Endothelial cell (in vitro differentiated cells): Measurements from ENCODE around the gene TUBA3D. TPM values are rescaled to one million over a fixed set of nuclear protein-coding genes. Genes with fewer than 3 reads are reported as not detected.
"Not testable (repeated sequence)": the region's sequence is repeated elsewhere in the genome, so short reads cannot be mapped to it uniquely, and the experiment has no call there.

Experiments used
- DNase-seq: peaks from one replicate; pipeline ENCODE4 v3.0.0; 2021; ENCODE audit warnings: low spot score
- H3K27ac Mint-ChIP-seq: one replicate; pipeline ENCODE4 v1.8.0; 2021; ENCODE audit warnings: mixed read lengths, inconsistent platforms; ENCODE audit not compliant: unreplicated experiment
- H3K27me3 Mint-ChIP-seq: one replicate; pipeline ENCODE4 v1.8.0; 2021; ENCODE audit warnings: mild to moderate bottlenecking, moderate library complexity, mixed read lengths, inconsistent platforms; ENCODE audit not compliant: unreplicated experiment
- H3K36me3 Mint-ChIP-seq: one replicate; pipeline ENCODE4 v1.8.0; 2021; ENCODE audit warnings: mild to moderate bottlenecking, low read depth, mixed read lengths, inconsistent platforms; ENCODE audit not compliant: unreplicated experiment
- H3K4me1 Mint-ChIP-seq: one replicate; pipeline ENCODE4 v1.8.0; 2021; ENCODE audit warnings: mild to moderate bottlenecking, mixed read lengths, inconsistent platforms; ENCODE audit not compliant: unreplicated experiment
- H3K4me3 Mint-ChIP-seq: one replicate; pipeline ENCODE4 v1.8.0; 2021; ENCODE audit warnings: mild to moderate bottlenecking, mixed read lengths, inconsistent platforms; ENCODE audit not compliant: unreplicated experiment
- H3K9me3 Mint-ChIP-seq: one replicate; pipeline ENCODE4 v1.8.0; 2021; ENCODE audit warnings: mixed read lengths, inconsistent platforms; ENCODE audit not compliant: unreplicated experiment
- long read RNA-seq: library from polyadenylated mRNA; unstranded; transcript quantifications from one replicate; pipeline ENCODE4 v2.0.0, GENCODE V29; 2020; ENCODE audit not compliant: unreplicated experiment
- total RNA-seq: library from RNA; stranded (reverse); fragmentation: NEBNext Ultra II Directional; extraction: Animal tissue kit (Norgen Biotek cat#: 25700); gene quantifications from one replicate; pipeline ENCODE4 v1.2.1, GENCODE V29; 2021; ENCODE audit not compliant: unreplicated experiment
- TF ChIP-seq, protein P1 (sequence below): fragments of 200-600 bp; sonication (generic); IDR thresholded peaks from one replicate; pipeline ENCODE4 v1.5.0; 2021; ENCODE audit warnings: antibody characterized with exemption; ENCODE audit not compliant: unreplicated experiment

The TUBA3D gene
- not detected for total RNA-seq
- long read RNA-seq: 0 reads

DNA sequence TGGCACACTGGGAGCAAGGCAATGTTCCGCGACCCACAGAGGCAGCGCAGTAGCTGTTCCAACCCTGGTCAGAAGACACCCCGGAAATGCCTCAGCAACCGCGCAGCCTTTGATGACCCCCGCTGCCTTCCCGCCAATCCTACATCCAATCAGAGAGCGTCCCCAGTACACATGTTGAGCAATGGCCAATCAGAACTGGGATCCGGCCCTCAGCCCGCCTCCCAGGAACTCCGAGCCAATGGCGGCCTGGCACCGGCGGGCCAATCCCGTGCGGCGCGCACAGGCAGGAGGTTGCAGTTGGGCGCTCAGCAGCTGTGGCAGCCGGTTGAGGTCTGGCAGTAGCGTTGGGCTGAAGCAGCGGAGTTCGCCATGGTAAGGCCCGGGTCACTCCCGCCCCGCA, at the start of gene TUBA3D:
Gene TUBA3D (plus strand): TSS at position 289 of the 400 bp plus-strand sequence. CDS start 81 bp downstream, at position 370.
- H3K9me3 Mint-ChIP-seq: no peaks in the 10 kb centered on the region
- no peak within 1 kb of the TSS for H3K4me3 Mint-ChIP-seq
- DNase-seq: no peak
- H3K36me3 Mint-ChIP-seq: no peaks in the 10 kb centered on the region
- no peaks in the 10 kb centered on the region for H3K27me3 Mint-ChIP-seq
- TF ChIP-seq, protein P1, sequence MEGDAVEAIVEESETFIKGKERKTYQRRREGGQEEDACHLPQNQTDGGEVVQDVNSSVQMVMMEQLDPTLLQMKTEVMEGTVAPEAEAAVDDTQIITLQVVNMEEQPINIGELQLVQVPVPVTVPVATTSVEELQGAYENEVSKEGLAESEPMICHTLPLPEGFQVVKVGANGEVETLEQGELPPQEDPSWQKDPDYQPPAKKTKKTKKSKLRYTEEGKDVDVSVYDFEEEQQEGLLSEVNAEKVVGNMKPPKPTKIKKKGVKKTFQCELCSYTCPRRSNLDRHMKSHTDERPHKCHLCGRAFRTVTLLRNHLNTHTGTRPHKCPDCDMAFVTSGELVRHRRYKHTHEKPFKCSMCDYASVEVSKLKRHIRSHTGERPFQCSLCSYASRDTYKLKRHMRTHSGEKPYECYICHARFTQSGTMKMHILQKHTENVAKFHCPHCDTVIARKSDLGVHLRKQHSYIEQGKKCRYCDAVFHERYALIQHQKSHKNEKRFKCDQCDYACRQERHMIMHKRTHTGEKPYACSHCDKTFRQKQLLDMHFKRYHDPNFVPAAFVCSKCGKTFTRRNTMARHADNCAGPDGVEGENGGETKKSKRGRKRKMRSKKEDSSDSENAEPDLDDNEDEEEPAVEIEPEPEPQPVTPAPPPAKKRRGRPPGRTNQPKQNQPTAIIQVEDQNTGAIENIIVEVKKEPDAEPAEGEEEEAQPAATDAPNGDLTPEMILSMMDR: no peak
- H3K4me1 Mint-ChIP-seq: no peaks in the 10 kb centered on the region
- H3K27ac Mint-ChIP-seq: no peak within 1 kb of the TSS

DNA sequence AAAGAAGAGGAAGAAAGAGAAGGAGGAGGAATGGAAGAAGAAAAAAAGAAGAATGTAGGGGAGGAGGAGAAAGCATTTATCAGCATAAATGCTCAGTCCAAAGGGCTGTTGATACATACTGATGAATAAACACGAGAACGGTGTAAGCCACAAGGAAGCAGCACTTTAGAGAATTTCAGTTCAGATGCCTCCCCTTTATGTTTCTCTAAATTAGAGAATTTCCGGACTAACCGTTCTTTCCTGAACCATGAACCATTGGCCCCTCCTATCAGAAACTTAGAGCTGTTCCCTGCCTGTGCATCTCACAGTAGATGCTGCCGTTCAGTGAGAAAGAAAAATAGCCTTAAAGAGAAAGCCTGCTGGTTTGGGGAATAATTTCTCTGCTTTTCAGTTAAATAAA, 49.2 kb upstream of the TUBA3D start:
- DNase-seq: no peak
- TF ChIP-seq, protein P1: no peak
- Mint-ChIP-seq H3K4me3 (no peak overlapping the region), H3K27me3 (peaks cover 4% of the 10 kb centered on the region), H3K4me1 (no peaks in the 10 kb centered on the region), H3K36me3 (no peaks in the 10 kb centered on the region), H3K9me3 (no peaks in the 10 kb centered on the region), H3K27ac (no peak overlapping the region)

DNA sequence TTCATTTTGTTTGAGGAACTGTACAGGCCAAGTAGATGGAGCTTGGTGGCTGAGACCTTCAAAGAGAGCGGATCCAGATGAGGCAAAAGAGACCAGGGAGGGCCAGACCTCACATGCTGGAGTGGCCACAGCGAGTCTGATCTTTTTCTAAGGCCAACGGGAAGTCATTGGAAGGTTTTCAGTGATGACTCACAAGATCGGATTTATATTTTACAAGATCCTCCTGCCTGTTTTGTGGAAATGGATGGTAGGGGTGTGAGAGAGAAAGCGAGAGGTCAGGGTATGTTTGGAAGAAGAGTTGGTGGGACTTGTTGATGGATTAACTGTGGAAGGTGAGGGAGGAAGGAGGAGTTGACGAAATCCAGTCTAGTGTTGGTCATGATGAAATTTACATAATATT, 44.6 kb upstream of the TUBA3D start:
- Mint-ChIP-seq H3K9me3 (no peaks in the 10 kb centered on the region), H3K27ac (no peak overlapping the region), H3K4me1 (no peaks in the 10 kb centered on the region), H3K27me3 (no peaks in the 10 kb centered on the region), H3K36me3 (no peaks in the 10 kb centered on the region), H3K4me3 (no peak overlapping the region)
- DNase-seq: no peak
- TF ChIP-seq, protein P1: no peak

DNA sequence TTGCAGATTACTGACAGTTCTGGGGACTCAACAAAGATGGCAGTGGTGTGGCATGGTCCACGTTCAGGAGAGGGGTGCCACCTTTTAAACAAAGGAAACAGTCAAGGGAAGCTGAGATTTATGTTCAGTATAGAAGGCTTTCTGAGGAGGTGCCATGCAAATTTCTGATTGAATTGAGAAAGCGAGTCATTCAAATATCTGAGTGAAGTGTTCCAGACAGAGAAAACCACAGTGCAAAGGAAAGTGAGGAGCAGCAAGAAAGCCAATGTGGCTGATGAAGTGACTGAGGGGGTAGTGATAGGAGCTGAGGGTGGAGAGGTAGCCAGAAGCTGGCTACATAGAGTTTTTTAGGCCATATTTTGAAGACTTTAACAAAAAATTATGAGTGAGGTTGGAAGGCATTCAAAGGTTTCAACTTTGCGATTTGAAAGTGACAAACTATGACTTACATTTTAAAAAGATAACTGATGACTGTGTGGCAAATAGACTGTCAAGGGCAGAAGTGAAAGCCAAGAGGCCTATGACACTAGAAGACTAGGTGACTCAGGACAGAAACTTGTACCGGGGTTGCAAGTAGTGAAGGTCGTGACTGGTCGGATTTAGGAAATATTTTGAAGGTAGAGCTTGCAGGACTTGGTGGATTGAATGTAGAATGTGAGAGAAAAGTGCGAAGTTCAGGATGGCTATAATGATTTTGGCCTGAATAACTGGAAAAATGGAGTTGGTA, 35.0 kb upstream of the TUBA3D start:
- H3K9me3 Mint-ChIP-seq, H3K36me3 Mint-ChIP-seq, DNase-seq, H3K27ac Mint-ChIP-seq, H3K27me3 Mint-ChIP-seq, H3K4me1 Mint-ChIP-seq, H3K4me3 Mint-ChIP-seq: not testable (repeated sequence)

DNA sequence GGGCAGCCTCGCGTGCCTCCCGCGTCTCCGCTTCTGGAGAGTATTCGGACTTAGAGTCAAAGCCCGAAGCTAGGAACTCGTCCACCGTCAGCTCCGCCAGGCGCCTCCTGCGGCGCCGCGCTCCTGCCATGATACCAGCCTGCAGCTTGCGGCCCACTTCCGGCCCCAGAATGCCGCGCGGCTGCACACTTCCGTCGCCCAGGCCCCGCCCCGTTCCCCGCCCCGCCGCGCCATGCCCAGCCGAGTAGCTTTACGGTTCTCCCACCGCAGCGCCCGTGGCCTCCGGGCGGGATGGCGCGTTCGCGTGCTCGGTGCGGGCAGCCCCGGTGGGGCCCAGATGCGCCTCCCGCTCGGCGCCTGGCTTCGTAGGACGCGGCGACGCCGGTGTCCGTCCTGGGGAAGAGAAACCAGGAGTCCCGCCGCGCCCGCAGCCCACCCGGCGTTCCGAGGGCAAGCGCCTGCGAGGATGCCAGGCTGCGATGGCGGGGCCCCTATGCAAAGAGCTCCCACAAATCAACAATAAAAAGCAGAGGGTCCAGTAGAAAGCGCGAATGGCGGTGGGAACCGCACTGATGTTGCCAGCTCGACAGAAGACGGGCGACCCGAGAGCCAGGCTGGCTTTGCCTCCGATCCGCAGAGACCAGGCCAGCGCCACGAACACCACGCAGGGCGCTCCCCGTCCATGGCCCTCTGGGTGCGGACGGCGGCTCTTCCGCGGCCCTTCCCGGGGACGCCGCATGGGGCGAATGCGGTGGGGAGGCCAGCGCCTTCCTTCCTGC, 31.0 kb upstream of the TUBA3D start:
- not testable (repeated sequence) for DNase-seq

DNA sequence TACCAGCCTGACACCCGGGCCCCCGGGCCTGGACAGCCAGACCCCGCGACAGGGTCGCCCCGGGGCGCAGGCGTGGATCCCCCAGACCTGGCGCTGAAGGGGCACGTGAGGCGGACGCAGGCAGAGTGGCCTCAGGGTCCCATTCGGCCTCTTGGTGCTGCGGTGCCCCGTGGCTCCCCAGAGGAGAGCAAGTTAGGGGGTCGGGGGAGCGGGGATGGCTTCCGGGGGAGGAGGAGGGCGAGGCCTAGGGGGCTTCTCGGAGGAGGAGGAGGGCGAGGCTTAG, 30.5 kb upstream of the TUBA3D start:
- H3K9me3 Mint-ChIP-seq, H3K27ac Mint-ChIP-seq, H3K36me3 Mint-ChIP-seq, H3K4me1 Mint-ChIP-seq, DNase-seq, H3K4me3 Mint-ChIP-seq, H3K27me3 Mint-ChIP-seq: not testable (repeated sequence)

More for the DNA sequence above, 31.0 kb upstream of the TUBA3D start:
- H3K27me3 Mint-ChIP-seq, H3K27ac Mint-ChIP-seq, H3K36me3 Mint-ChIP-seq, H3K4me3 Mint-ChIP-seq, H3K9me3 Mint-ChIP-seq, H3K4me1 Mint-ChIP-seq: not testable (repeated sequence)
